DMS 273 (cell line): ENCODE data around the gene FHIT.
A peak's percentile ranks its signal among the peaks of the same experiment; 100 is the strongest.

Source experiments
- DNase-seq: peaks from one replicate; lab custom pipeline; 2025; ENCODE audit not compliant: unreplicated experiment; lab: John Stamatoyannopoulos, UW

FHIT gene

GRCh38 chr3:59873576-59874230 is 1377.5 kb downstream of the FHIT start:
- DNase-seq = no peak

- no peak for DNase-seq
These were observed 1379.1 kb downstream of the FHIT start for GRCh38 chr3:59872128-59872527.

DNA sequence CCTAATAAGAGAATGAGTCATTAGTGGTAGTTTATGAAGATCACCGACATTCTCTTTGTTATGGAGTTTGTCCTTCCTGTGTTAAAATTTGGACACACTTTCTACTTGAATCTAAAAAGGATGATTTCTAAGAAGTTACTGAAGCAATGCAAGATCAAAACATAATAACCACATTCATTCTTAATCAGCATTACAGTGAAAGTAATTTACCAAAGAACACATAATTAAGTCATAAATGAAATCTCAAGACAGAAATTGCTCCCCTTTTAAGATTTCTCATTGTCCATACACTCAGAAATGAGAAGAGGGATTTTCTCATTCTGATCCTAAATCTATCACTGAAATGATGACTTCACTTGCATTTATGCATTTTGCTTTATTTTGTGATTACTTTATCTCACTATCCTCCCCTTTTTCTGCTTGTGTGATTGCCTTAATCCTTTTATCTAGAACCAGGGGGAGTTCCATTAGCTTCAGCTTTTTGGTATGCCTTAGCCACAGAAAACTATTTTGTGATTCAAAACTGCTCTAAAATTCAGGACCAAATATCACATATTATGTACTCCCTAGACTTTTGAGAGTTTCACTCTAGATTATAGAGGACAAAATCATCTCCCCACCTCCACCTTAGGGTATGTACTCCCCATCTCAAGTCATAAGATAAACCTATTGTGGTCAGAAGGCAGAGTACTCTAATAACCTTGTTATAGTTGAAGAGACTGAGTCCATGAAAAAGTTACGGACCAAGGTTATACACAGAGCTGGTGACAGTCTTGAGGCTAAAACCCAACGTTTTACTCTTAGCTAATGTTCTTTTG is 1383.9 kb downstream of the FHIT start:
- no peak for DNase-seq

GRCh38 chr3:59866076-59866475 is 1385.2 kb downstream of the FHIT start:
- no peak for DNase-seq

DNA sequence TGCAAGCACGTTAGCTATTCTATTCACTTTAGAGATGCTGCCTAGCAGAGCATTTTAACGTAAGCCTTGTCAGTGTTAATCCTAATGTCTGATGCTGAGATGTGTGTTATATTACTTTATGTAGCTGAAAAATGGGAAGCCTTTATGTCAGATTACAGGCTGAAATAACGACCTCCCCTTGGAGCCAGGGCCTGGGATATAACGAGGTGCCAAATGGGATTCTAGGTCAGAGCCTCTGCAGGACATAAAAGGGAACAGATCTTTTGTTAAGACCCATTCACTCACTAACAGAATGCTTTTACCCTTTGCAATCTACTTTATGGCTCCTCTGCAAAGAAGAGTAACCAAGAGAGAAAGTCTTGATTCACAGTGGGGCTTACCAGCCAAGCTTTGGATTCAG is 1385.9 kb downstream of the FHIT start:
- no peak for DNase-seq

DNA sequence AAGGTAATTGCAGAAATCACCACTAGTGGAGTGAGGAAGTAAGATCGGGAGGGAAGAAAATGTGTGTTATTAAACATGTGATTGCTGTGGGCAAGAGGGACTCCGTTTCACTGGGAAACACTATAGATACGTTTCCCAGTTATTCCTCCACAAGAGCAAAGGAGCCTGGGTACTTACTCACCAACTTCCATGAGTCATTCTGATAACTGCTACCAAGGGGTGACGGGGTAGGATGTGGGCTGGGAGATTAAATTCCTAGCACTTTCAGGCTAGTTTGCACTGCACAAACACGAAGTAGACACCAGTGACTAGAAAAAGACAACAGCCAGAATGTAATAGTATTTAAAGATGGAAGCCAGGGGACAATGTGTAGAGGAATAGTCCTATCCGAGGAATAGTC is 1388.6 kb downstream of the FHIT start:
- DNase-seq = no peak

- DNase-seq = peak; percentile 86
These were observed 1393.5 kb downstream of the FHIT start for GRCh38 chr3:59857589-59858346.

DNA sequence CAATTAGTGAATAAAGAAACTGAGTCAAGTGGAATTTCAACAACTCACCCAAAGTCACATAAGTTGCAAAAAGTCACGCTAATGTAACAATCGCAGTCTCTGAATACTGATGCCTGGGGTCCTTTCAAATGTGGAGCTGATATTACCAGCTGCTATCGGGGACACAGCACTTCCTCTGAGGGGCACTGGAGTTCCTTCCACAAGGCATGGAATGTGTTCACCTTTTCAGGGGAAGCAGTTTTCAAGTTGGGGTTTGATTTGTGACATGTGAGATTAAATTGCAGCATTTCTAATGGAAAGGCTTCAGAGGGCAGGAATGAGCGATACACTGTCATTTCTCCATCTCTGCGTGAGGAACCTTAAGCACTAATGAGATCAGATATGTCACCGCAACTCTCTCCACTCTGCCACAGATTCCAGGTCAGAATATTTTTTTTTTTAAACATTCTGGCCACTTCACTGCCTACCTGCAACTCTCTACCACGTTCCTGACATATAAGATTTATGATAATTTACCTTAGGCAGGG is 1394.3 kb downstream of the FHIT start:
- no peak for DNase-seq

DNA sequence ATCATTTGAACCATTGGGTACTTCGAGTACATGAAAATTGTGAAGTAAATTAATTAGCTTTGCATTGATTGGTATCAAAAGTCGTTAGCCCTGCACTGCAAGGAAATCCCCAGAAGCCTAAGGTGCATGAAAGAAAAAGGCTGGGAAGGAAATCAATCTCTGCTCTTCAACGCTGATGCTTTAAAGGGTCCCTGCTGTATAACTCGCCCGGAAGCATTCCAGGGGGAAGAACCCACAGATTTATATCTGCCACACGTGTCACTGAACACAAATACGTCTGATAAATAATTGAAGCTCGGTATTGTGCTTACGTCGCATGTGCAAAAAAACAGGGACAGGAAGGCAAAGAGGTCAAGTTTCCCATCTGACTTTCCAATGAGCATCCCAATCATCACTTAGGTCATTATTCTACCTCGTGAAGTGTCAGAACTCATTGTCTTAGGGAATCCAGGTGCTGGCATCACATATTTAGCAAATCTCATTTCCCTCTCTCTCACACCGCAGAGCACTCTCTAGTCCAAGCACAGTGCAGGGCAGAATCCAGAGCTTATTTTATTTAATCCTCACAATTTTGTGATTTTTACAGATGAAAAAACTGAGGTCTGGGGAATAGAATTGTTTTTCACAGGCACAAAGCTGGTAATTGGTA is 1397.1 kb downstream of the FHIT start:
- no peak for DNase-seq

GRCh38 chr3:59850417-59850816 is 1400.8 kb downstream of the FHIT start:
- DNase-seq = no peak

DNA sequence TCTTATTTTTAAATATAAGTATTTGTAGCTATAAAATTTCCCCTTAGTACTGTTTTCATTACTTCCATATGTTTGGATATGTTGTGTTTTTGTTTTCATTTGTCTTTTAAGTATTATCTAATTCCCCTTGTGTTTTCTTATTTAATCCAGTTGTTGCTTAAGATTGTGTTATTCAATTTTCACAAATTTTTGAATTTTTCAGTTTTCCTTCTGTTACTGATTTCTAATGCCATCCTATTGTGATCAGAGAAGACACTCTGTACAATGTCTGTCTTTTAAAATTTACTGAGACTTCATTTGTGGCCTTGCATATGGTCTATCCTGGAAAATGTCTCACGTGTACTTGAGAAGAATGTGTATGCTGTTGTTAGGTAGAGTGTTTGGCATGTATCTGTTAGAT is 1405.9 kb downstream of the FHIT start:
- no peak for DNase-seq

- no peak for DNase-seq
These were observed 1407.4 kb downstream of the FHIT start for GRCh38 chr3:59843821-59844220.

DNA sequence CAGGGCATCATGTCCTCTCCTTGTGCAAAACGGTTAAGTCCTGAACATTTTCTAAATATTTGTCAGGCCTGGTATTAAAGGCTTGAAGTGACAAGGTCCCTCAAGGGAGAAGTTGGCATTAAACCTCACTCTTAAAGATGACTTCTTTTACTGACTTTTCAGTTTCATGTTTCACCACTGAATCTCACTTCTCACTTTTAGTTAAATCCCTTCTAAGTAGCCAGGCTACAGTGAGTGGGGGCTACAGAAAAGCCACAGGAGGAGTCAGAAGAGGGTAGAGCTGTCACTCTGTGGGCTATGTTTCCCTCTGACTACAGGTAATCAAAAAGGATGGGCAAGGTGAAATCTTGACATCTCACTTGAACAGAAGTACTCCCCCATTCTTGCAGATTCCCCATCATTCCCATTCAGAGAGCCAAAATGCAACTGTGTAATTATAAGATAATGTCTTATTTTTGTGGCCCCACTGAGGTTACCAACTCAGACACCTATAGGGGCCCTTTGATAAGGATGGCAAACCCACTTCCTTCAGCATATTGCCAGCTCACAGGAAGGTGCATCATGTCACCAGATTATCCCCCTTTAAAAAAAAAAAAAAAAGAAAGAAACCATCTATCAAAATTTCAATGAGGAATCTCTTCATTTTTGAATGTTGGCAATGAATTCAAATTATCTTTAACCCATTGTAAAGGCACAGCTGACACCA is 1411.3 kb downstream of the FHIT start:
- no peak for DNase-seq

DNA sequence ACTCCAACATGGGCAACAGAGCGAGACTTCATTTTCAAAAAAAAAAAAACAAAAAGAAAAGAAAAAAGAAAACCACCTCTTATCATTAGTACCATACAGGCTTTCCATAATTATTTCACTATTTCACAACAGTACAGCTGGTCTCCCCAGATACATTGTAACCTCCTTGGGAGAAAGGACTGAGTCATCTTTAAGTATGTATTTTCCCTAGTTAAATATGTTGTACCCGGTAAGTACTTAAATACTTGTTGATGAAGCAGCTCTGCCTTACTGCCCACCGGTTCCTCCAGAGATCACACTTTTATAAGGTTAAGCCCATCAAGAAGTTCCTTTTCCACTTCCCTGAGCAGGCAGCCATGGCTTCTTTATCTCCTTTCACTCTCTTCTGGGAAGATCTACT is 1412.0 kb downstream of the FHIT start:
- DNase-seq = no peak

DNA sequence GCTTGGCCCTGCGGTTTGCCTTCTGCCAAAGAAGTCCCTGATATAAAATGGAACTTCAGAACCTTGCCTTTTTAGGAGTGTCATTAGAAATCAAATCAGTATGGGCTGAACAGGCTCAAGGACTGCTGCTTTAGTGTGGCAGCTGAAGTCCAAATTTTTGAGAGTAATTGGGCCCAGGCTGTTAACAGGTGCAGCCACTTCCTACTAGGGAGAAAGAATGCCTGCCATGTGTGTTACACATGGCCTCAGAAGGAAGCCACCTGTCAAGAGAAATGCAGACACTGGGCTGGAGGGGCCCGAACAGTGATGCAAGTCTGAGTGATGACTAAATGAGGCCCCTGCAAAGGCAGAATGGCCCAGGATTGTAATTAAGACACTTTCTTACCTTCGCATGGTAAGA is 1414.7 kb downstream of the FHIT start:
- peak; percentile 52 for DNase-seq

- DNase-seq = no peak
These were observed 1418.5 kb downstream of the FHIT start for GRCh38 chr3:59832702-59833101.

GRCh38 chr3:59832241-59832640 is 1419.0 kb downstream of the FHIT start:
- no peak for DNase-seq

DNA sequence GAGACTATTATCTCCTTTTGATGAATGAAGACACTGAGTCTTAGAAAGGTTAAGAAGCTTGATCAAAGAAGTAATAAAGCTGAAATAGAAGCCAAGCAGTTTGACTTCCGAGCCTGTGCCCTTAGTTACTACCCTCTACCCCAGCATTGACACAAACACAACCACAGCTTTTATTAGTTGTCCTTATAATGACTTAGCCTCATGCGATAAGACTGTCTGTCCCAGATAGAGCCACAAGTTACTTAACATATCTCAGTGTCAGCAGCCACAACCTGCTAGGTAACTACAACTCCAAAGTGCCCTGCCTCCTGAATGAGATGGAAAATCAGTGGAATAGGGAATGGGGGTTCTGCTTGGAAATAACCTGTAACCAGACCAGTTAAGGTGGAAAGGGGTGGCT is 1419.9 kb downstream of the FHIT start:
- DNase-seq = no peak

DNA sequence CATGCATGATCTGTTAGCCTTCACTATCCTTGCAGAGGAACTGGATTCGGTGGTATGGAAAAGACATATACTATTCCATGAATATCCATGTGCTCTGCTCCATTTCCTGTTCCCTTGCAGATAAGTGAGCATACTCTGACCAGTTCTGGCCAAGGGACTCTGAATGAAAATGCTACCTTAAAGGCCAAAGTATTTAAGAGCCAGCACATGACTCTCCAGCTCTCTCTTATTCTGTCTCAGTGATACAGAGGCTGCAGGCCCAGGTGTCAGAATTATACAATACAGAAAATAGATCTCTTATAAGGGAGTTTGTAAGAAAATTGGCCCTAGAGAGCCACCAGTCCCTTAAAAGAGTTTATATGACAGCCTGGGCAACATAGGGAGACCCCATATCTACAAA is 1421.7 kb downstream of the FHIT start:
- DNase-seq = no peak

DNA sequence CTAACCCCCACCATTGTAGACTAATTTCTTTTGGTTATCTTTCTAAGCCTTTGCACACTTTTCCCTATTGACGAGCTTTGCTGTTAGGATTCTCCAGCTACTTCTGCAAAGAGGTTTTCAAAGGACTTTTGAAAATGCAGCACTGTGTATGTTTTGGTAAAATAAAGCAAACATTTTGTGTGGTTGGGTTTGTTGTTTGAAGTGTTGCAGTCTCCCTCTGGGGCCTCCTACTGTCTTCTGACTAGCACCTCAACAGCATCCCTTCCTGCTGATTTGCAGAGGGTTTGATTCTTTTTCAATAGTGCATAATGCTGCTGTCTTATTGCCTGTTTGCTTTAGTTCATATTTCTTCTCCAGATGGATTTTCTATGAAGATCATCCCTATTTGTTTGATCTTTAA is 1426.4 kb downstream of the FHIT start:
- DNase-seq = no peak

DNA sequence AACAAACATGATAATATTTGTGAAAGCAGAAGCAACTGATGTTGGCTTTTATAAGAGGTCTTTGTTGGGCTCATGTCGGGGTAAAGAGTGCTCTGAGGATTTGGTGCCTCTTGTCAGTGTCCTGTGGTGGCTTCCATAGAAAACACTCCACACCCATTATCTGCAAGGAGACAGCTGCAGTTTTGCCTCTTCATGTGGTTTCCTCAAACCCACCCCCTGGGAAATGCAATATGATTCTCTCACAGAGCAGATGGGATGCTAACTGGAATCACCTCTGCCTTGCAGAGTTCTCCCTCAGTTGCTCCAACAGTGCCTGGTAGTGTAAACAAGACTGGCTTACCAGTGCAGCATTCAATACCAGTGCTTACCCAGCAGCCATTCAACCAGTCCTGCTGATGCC is 1430.0 kb downstream of the FHIT start:
- DNase-seq = peak; percentile 84
